ENCODE results near the gene NEDD9.

- no peak for TF ChIP-seq CTCF (IDR thresholded peaks at IDR 0.05; ENCODE audit: low read depth, low read length)
- no peak for TF ChIP-seq EZH2phosphoT487 (IDR thresholded peaks at IDR 0.05; ENCODE audit: low read depth)
Observed at GRCh38 chr6:11272491-11273192, 40.2 kb upstream of the NEDD9 start.
